IMR-90 (cell line): ENCODE results near the gene ARFGEF3. TPM values are rescaled to one million over a fixed set of nuclear protein-coding genes. Genes with fewer than 3 reads are reported as not detected.

Source experiments
- ATAC-seq: fragments of 200-7000 bp; cut with Tn5 transposase; 2 replicates; pipeline ENCODE4 v1.9.1; 2020; ENCODE audit warnings: low read depth, mild to moderate bottlenecking, moderate library complexity
- BruUV-seq: library from RNA; stranded (reverse); fragments of 400-500 nt; replicated peaks from 2 replicates; lab custom pipeline; 2021; lab: Mats Ljungman, UMichigan
- CTCF ChIA-PET: fragments of 300-600 bp; formaldehyde crosslinking; extraction: SDS; loops from one replicate; lab custom pipeline; 2021; ENCODE audit warnings: antibody characterized with exemption; lab: Yijun Ruan, JAX
- POLR2A ChIA-PET: fragments of 300-600 bp; sonication (Branson Sonifier 250); formaldehyde crosslinking; loops from one replicate; lab custom pipeline; 2022; ENCODE audit warnings: antibody characterized with exemption; ENCODE audit not compliant: unreplicated experiment; lab: Charles Lee
- DNase-seq: peaks from one replicate; pipeline ENCODE4 v3.0.0; 2013
- H2AFZ ChIP-seq: replicated peaks from 2 replicates; pipeline ENCODE3; 2013; ENCODE audit warnings: low read length, mild to moderate bottlenecking; ENCODE audit not compliant: poor library complexity
- H2AK5ac ChIP-seq: 2 replicates; pipeline ENCODE4 v1.6.1; 2013; ENCODE audit warnings: low read depth, low read length, inconsistent platforms
- H2AK9ac ChIP-seq: replicated peaks from 2 replicates; pipeline ENCODE3; 2013; ENCODE audit warnings: mild to moderate bottlenecking, low read depth, low read length, moderate library complexity; ENCODE audit not compliant: poor library complexity
- H2BK120ac ChIP-seq: 2 replicates; pipeline ENCODE4 v1.6.1; 2013; ENCODE audit warnings: low read depth, low read length, inconsistent platforms
- H2BK15ac ChIP-seq: 3 replicates; pipeline ENCODE4 v1.6.1; 2013; ENCODE audit warnings: low read depth, low read length, inconsistent platforms
- H2BK20ac ChIP-seq: 2 replicates; pipeline ENCODE4 v1.6.1; 2013; ENCODE audit warnings: low read depth, mild to moderate bottlenecking, inconsistent platforms, low read length, moderate library complexity
- H2BK5ac ChIP-seq: 2 replicates; pipeline ENCODE4 v1.6.1; 2013; ENCODE audit warnings: mild to moderate bottlenecking, low read depth, low read length, inconsistent platforms; ENCODE audit not compliant: poor library complexity, severe bottlenecking
- H3K14ac ChIP-seq: replicated peaks from 2 replicates; pipeline ENCODE4 v1.6.1; 2013; ENCODE audit warnings: low read depth, low read length, inconsistent platforms
- H3K18ac ChIP-seq: 2 replicates; pipeline ENCODE4 v1.6.1; 2013; ENCODE audit warnings: low read depth, low read length, control low read depth
- H3K23ac ChIP-seq: 2 replicates; pipeline ENCODE4 v1.6.1; 2013; ENCODE audit warnings: low read depth, low read length, inconsistent platforms
- H3K27ac ChIP-seq: 2 replicates; pipeline ENCODE4 v1.5.1; 2013; ENCODE audit warnings: mild to moderate bottlenecking, control low read depth, low read length; ENCODE audit not compliant: insufficient read depth
- H3K27me3 ChIP-seq: 2 replicates; pipeline ENCODE4 v1.6.1; 2013; ENCODE audit warnings: low read length; ENCODE audit not compliant: control insufficient read depth, insufficient read depth
- H3K36me3 ChIP-seq: 2 replicates; pipeline ENCODE4 v1.6.1; 2013; ENCODE audit warnings: low read length, mixed read lengths; ENCODE audit not compliant: control insufficient read depth, insufficient read depth
- H3K4ac ChIP-seq: 2 replicates; pipeline ENCODE4 v1.6.1; 2013; ENCODE audit warnings: low read depth, low read length, inconsistent platforms
- H3K4me1 ChIP-seq: 2 replicates; pipeline ENCODE4 v1.6.1; 2013; ENCODE audit warnings: low read length, mixed read lengths; ENCODE audit not compliant: control insufficient read depth, insufficient read depth
- H3K4me2 ChIP-seq: 2 replicates; pipeline ENCODE4 v1.6.1; 2013; ENCODE audit warnings: low read depth, mild to moderate bottlenecking, control low read depth, low read length, moderate library complexity
- H3K4me3 ChIP-seq: 2 replicates; pipeline ENCODE4 v1.5.1; 2013; ENCODE audit warnings: low read depth, mild to moderate bottlenecking, control low read depth, low read length, moderate library complexity; ENCODE audit not compliant: insufficient read depth
- H3K56ac ChIP-seq: 2 replicates; pipeline ENCODE4 v1.6.1; 2013; ENCODE audit warnings: low read length, inconsistent platforms; ENCODE audit not compliant: insufficient read depth; ENCODE audit errors: extremely low read depth
- H3K79me1 ChIP-seq, 2 experiments: 2 replicates each; pipeline ENCODE4 v1.6.1; 2013; ENCODE audit warnings: low read length in 2 of 2, inconsistent platforms in 1 of 2, low read depth in 1 of 2
- H3K9ac ChIP-seq: 2 replicates; pipeline ENCODE4 v1.6.1; 2013; ENCODE audit warnings: low read depth, low read length, control low read depth
- H3K9me1 ChIP-seq: 2 replicates; pipeline ENCODE4 v1.6.1; 2013; ENCODE audit warnings: low read length, inconsistent platforms; ENCODE audit not compliant: insufficient read depth
- H3K9me3 ChIP-seq: 2 replicates; pipeline ENCODE4 v1.6.1; 2013; ENCODE audit warnings: low read length; ENCODE audit not compliant: control insufficient read depth, insufficient read depth
- H4K20me1 ChIP-seq: 2 replicates; pipeline ENCODE4 v1.6.1; 2013; ENCODE audit warnings: low read length, inconsistent platforms; ENCODE audit not compliant: insufficient read depth
- H4K5ac ChIP-seq: 2 replicates; pipeline ENCODE4 v1.6.1; 2013; ENCODE audit warnings: mild to moderate bottlenecking, low read depth, low read length, control low read depth
- H4K8ac ChIP-seq, 2 experiments: 2 replicates each; pipeline ENCODE4 v1.6.1; 2013; ENCODE audit warnings: low read depth in 2 of 2, low read length in 2 of 2, control low read depth in 1 of 2, inconsistent platforms in 1 of 2
- H4K91ac ChIP-seq: 2 replicates; pipeline ENCODE4 v1.6.1; 2013; ENCODE audit warnings: low read depth, low read length, inconsistent platforms; ENCODE audit not compliant: insufficient read depth
- CEBPB ChIP-seq: IDR thresholded peaks from 2 replicates; pipeline ENCODE4 v1.6.1; 2012; ENCODE audit warnings: low read depth, low read length, improper control_type of control experiment
- NFE2L2 ChIP-seq: fragments of 150-350 bp; IDR thresholded peaks from 2 replicates; pipeline ENCODE4 v1.6.1; 2016; ENCODE audit warnings: low read depth, mild to moderate bottlenecking, low read length
- RFX5 ChIP-seq: IDR thresholded peaks from 2 replicates; pipeline ENCODE4 v1.8.0; 2012; ENCODE audit warnings: low read depth, mild to moderate bottlenecking, low read length, moderate library complexity
- WGBS, 2 experiments: methylation state at CpG; one replicate each; pipeline versions ENCODE4 v1.1.5 to v1.1.7; 2013; ENCODE audit warnings: missing lambda C conversion rate in 2 of 2; ENCODE audit not compliant: insufficient read length in 1 of 2; ENCODE audit errors: extremely low coverage in 2 of 2; 5-methylcytosine and 5-hydroxymethylcytosine counted together
- dilution Hi-C: fragments of 300-500 bp; cut with HindIII; formaldehyde crosslinking; loops from one replicate; pipeline ENCODE4 v1.14.3; 2018; ENCODE audit warnings: low sequenced_read_pairs; ENCODE audit not compliant: unreplicated experiment
- in situ Hi-C: fragments of 300-500 bp; cut with MboI; formaldehyde crosslinking; loops from 3 replicates; pipeline ENCODE4 v1.14.3; 2019; ENCODE audit warnings: low sequenced_read_pairs, inconsistent platforms, mixed read lengths
- intact Hi-C: fragments of 100-400 bp; cut with micrococcal nuclease; formaldehyde crosslinking; loops from 2 replicates; pipeline ENCODE4 v1.10.0; 2022
- polyA plus RNA-seq, 3 experiments: library from polyadenylated mRNA; depleted of rRNA; stranded (reverse); fragments of >200 nt; gene quantifications; 2 replicates each; pipeline ENCODE4 v1.2.3, GENCODE V29; 2012; ENCODE audit warnings: low replicate concordance in 1 of 3
- total RNA-seq: library from RNA; depleted of rRNA; stranded (reverse); fragments of >200 nt; gene quantifications from 2 replicates; pipeline ENCODE4 v1.2.3, GENCODE V29; 2012

The ARFGEF3 gene
- total and polyA plus RNA-seq, 2 of the 4 experiments (the other 2 are of a cell fraction): under 0.01 to 0.02 TPM

DNA sequence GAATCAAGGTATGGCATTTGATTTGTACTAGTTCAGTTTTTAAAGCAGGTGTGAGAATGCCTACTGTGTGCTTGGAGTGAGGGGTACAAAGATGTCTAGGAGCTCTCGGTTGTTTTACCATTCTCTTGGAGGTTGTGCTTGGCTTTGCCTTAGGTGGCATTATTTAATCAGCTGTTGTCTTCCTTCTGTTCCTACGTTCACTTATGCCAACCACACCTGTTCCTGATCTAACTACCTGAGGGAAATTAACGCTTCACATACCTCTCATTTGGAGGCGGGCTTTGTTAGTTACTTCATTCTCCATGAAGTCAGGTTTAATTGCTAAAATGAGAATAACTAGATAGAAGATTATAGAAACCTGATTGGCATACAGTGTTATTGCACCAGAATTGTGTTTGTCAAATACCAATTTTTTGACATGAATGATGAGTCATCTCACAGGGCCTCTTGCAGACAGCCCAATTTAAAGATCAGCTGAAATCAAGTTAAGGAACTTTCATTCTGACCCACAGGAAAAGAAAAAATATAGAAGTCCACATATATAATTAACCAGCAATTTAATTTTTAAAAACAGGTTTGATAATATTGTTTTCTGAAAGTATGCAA lies 81.4 kb downstream of the ARFGEF3 start:
- H3K4me3 ChIP-seq: no peak overlapping the region
- H3K18ac ChIP-seq: no peak overlapping the region
- H2AK9ac ChIP-seq: no peak overlapping the region
- no peaks in the 10 kb centered on the region for H3K79me1 ChIP-seq
- dilution Hi-C loops (no loop called here), intact Hi-C loops (loop anchor here (5.0 kb wide), 1 partner anchor 99 kb away; no protein-coding TSS in a partner anchor), in situ Hi-C loops (no loop called here)
- no TSS peak for BruUV-seq
- TF ChIP-seq CEBPB (no peak), NFE2L2 (no peak), RFX5 (no peak)
- no peak overlapping the region for H4K91ac ChIP-seq
- POLR2A ChIA-PET: no interaction called here
- H2BK120ac ChIP-seq: no peak overlapping the region
- peaks cover 3% of the 10 kb centered on the region for H3K27me3 ChIP-seq
- no peak overlapping the region for H2BK20ac ChIP-seq
- WGBS, 2 experiments: no CpG with 5 or more reads among the region's 4 CpGs
- no peak overlapping the region for H3K4me2 ChIP-seq
- ATAC-seq (no peak), DNase-seq (no peak)
- H4K5ac ChIP-seq: no peak overlapping the region
- H4K20me1 ChIP-seq: no peaks in the 10 kb centered on the region
- no peak overlapping the region for H2AFZ ChIP-seq
- no peak overlapping the region for H3K27ac ChIP-seq
- no peak overlapping the region for H3K56ac ChIP-seq
- H2AK5ac ChIP-seq: no peak overlapping the region
- no peak overlapping the region for H3K23ac ChIP-seq
- H3K4me1 ChIP-seq: no peaks in the 10 kb centered on the region
- no peak overlapping the region for H3K9ac ChIP-seq
- H3K14ac ChIP-seq: no peak overlapping the region
- no peak overlapping the region for H2BK15ac ChIP-seq
- H2BK5ac ChIP-seq: no peak overlapping the region
- no peaks in the 10 kb centered on the region for H3K9me3 ChIP-seq
- no peak overlapping the region for H4K8ac ChIP-seq
- no peaks in the 10 kb centered on the region for H3K36me3 ChIP-seq
- H3K4ac ChIP-seq: no peak overlapping the region
- H3K9me1 ChIP-seq: no peaks in the 10 kb centered on the region
- CTCF ChIA-PET: interaction anchor here (0.7 kb wide), 1 partner anchor 12 kb away, joined by 3 read pairs; no protein-coding TSS in a partner anchor
